ENCODE results near the gene GLO1.

DNA sequence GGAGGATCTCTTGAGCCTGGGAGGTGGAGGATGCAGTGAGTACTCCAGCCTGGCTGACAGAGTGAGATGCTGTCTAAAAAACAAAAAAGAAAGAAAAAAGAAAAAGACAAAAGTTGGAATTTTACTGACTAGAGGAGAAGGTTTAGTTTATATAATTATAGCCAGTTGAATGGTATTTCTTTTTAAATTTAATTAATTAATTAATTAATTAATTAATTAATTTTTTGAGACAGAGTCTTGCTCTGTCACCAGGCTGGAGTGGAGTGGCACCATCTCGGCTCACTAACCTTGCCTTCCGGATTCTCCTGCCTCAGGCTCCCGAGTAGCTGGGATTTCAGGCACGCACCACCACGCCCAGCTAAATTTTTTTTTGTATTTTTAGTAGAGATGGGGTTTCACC is 20.8 kb upstream of the GLO1 start:
- TF ChIP-seq, protein P1, sequence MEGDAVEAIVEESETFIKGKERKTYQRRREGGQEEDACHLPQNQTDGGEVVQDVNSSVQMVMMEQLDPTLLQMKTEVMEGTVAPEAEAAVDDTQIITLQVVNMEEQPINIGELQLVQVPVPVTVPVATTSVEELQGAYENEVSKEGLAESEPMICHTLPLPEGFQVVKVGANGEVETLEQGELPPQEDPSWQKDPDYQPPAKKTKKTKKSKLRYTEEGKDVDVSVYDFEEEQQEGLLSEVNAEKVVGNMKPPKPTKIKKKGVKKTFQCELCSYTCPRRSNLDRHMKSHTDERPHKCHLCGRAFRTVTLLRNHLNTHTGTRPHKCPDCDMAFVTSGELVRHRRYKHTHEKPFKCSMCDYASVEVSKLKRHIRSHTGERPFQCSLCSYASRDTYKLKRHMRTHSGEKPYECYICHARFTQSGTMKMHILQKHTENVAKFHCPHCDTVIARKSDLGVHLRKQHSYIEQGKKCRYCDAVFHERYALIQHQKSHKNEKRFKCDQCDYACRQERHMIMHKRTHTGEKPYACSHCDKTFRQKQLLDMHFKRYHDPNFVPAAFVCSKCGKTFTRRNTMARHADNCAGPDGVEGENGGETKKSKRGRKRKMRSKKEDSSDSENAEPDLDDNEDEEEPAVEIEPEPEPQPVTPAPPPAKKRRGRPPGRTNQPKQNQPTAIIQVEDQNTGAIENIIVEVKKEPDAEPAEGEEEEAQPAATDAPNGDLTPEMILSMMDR (IDR thresholded peaks at IDR 0.05 in 4 of 5, conservative IDR thresholded peaks at IDR 0.05 in 1 of 5), result no peak
- no peak for TF ChIP-seq POLR2A (IDR thresholded peaks at IDR 0.05)
